Suprapubic skin (tissue), 4 donors: ENCODE data around the gene LIMD2. TPM values are rescaled to one million over a fixed set of nuclear protein-coding genes. Genes with fewer than 3 reads are reported as not detected.

Experiments
- DNase-seq, 2 donors: peaks; one replicate each; pipeline ENCODE4 v3.0.0-alpha.2; 2019; ENCODE audit warnings: low spot score in 2 of 2
- H3K27ac ChIP-seq: fragments of 200-600 bp; sonication (generic); one replicate; pipeline ENCODE4 v1.5.1; 2019
- H3K27me3 ChIP-seq: fragments of 200-600 bp; sonication (generic); one replicate; pipeline ENCODE4 v1.5.1; 2019
- H3K36me3 ChIP-seq: fragments of 200-600 bp; sonication (generic); one replicate; pipeline ENCODE4 v1.5.1; 2019
- H3K4me1 ChIP-seq: fragments of 200-600 bp; sonication (generic); one replicate; pipeline ENCODE4 v1.5.1; 2019
- H3K4me3 ChIP-seq: fragments of 200-600 bp; sonication (generic); one replicate; pipeline ENCODE4 v1.5.1; 2019; ENCODE audit warnings: mild to moderate bottlenecking
- H3K9me3 ChIP-seq: fragments of 200-600 bp; sonication (generic); one replicate; pipeline ENCODE4 v1.5.1; 2019
- CTCF ChIP-seq, 2 donors: fragments of 200-600 bp in 1 of 2; fragments of 450-650 bp in 1 of 2; sonication (generic) in 1 of 2; IDR thresholded peaks; one replicate each; pipeline ENCODE4 v1.5.1; 2016 to 2019; ENCODE audit warnings: antibody characterized with exemption in 2 of 2, mild to moderate bottlenecking in 1 of 2, moderate library complexity in 1 of 2
- EP300 ChIP-seq: sonication (generic); formaldehyde crosslinking; IDR thresholded peaks from one replicate; pipeline ENCODE4 v1.6.1; 2017; ENCODE audit warnings: antibody characterized with exemption
- POLR2A ChIP-seq, 2 donors: fragments of 450-650 bp; IDR thresholded peaks; one replicate each; pipeline ENCODE4 v1.6.1; 2017; ENCODE audit warnings: antibody characterized with exemption in 2 of 2, mild to moderate bottlenecking in 2 of 2, moderate library complexity in 2 of 2
- POLR2AphosphoS5 ChIP-seq, 3 donors: sonication (generic); formaldehyde crosslinking; IDR thresholded peaks; one replicate each; pipeline ENCODE4 v1.6.1; 2017; ENCODE audit warnings: antibody characterized with exemption in 3 of 3
- WGBS: methylation state at CpG from one replicate; pipeline ENCODE4 v1.1.5; 2018; 5-methylcytosine and 5-hydroxymethylcytosine counted together
- total RNA-seq, 4 donors: library from RNA; depleted of rRNA; stranded (reverse); fragments of >200 nt; gene quantifications; one replicate each; pipeline ENCODE4 v1.1.0, GENCODE V29; 2016

Gene LIMD2
- total RNA-seq, 4 donors from 2014 or later = 5.0 to 9.4 (median 6.8) TPM

GRCh38 chr17:63688396-63689020 lies 11.4 kb downstream of the LIMD2 start:
- no peaks in the 10 kb centered on the region for H3K9me3 ChIP-seq
- no peak overlapping the region for H3K27ac ChIP-seq
- no peak overlapping the region for H3K4me3 ChIP-seq
- 83% methylated on average over 12 of the region's 12 CpGs for WGBS
- H3K36me3 ChIP-seq = peaks cover 83% of the 10 kb centered on the region
- TF ChIP-seq CTCF (IDR thresholded peaks at IDR 0.05) (no peak), EP300 (no peak), POLR2AphosphoS5 (IDR thresholded peaks at IDR 0.05) (no peak), POLR2A (IDR thresholded peaks at IDR 0.05) (no peak)
- no peak for DNase-seq
- peaks cover 18% of the 10 kb centered on the region for H3K4me1 ChIP-seq
- no peaks in the 10 kb centered on the region for H3K27me3 ChIP-seq

GRCh38 chr17:63686138-63686685 lies 13.7 kb downstream of the LIMD2 start:
- no peak for TF ChIP-seq POLR2AphosphoS5 (IDR thresholded peaks at IDR 0.05)
- Histone ChIP-seq H3K4me1 (peaks cover 18% of the 10 kb centered on the region), H3K27ac (no peak overlapping the region), H3K36me3 (peaks cover 80% of the 10 kb centered on the region), H3K9me3 (no peaks in the 10 kb centered on the region), H3K27me3 (no peaks in the 10 kb centered on the region), H3K4me3 (no peak overlapping the region)
- no peak for DNase-seq
- 87% methylated on average over 3 of the region's 3 CpGs for WGBS

- no peaks in the 10 kb centered on the region for H3K9me3 ChIP-seq
- TF ChIP-seq POLR2A (IDR thresholded peaks at IDR 0.05) (no peak), CTCF (IDR thresholded peaks at IDR 0.05) (no peak), EP300 (no peak)
- H3K27me3 ChIP-seq = no peaks in the 10 kb centered on the region
- 81% methylated on average over 3 of the region's 3 CpGs for WGBS
- no peak overlapping the region for H3K27ac ChIP-seq
- H3K4me3 ChIP-seq = no peak overlapping the region
- H3K4me1 ChIP-seq = peaks cover 18% of the 10 kb centered on the region
- DNase-seq = no peak
- peaks cover 73% of the 10 kb centered on the region for H3K36me3 ChIP-seq
Measured at GRCh38 chr17:63685578-63685977, 14.3 kb downstream of the LIMD2 start.

GRCh38 chr17:63685041-63685440 lies 14.9 kb downstream of the LIMD2 start:
- no peak overlapping the region for H3K4me3 ChIP-seq
- peaks cover 18% of the 10 kb centered on the region for H3K4me1 ChIP-seq
- TF ChIP-seq POLR2AphosphoS5 (IDR thresholded peaks at IDR 0.05) (no peak), EP300 (no peak), POLR2A (IDR thresholded peaks at IDR 0.05) (no peak), CTCF (IDR thresholded peaks at IDR 0.05) (no peak)
- DNase-seq = no peak
- WGBS = 41% methylated on average over 2 of the region's 2 CpGs
- H3K27me3 ChIP-seq = no peaks in the 10 kb centered on the region
- no peak overlapping the region for H3K27ac ChIP-seq
- H3K36me3 ChIP-seq = peaks cover 68% of the 10 kb centered on the region
- H3K9me3 ChIP-seq = no peaks in the 10 kb centered on the region

- peaks cover 52% of the 10 kb centered on the region for H3K36me3 ChIP-seq
- TF ChIP-seq EP300 = no peak
- TF ChIP-seq CTCF (IDR thresholded peaks at IDR 0.05) = no peak
- no peak for TF ChIP-seq POLR2AphosphoS5 (IDR thresholded peaks at IDR 0.05)
- no peak for TF ChIP-seq POLR2A (IDR thresholded peaks at IDR 0.05)
- no peak for DNase-seq
- no peaks in the 10 kb centered on the region for H3K9me3 ChIP-seq
- H3K27ac ChIP-seq = no peak overlapping the region
- H3K4me1 ChIP-seq = peaks cover 18% of the 10 kb centered on the region
- no peak overlapping the region for H3K4me3 ChIP-seq
- H3K27me3 ChIP-seq = no peaks in the 10 kb centered on the region
Measured at GRCh38 chr17:63682981-63683380, 16.9 kb downstream of the LIMD2 start.

- no peak for TF ChIP-seq EP300
- TF ChIP-seq POLR2AphosphoS5 (IDR thresholded peaks at IDR 0.05) = no peak
- no peak for TF ChIP-seq CTCF (IDR thresholded peaks at IDR 0.05)
- TF ChIP-seq POLR2A (IDR thresholded peaks at IDR 0.05) = no peak
- H3K27ac ChIP-seq = no peak overlapping the region
- DNase-seq = no peak
- H3K4me3 ChIP-seq = no peak overlapping the region
- H3K4me1 ChIP-seq = peaks cover 20% of the 10 kb centered on the region
- no peaks in the 10 kb centered on the region for H3K27me3 ChIP-seq
- H3K9me3 ChIP-seq = no peaks in the 10 kb centered on the region
- WGBS = 94% methylated on average over 1 of the region's 1 CpG
- H3K36me3 ChIP-seq = peaks cover 51% of the 10 kb centered on the region
Measured at GRCh38 chr17:63682441-63682840, 17.5 kb downstream of the LIMD2 start.
